Skin epidermis (tissue), 12 donors: ENCODE data around the gene SPEM1.

Experiments used
- H3K27ac ChIP-seq, 21 experiments: fragments of 200-600 bp; sonication (generic) in 11 of 21; one replicate each; pipeline ENCODE4 v1.5.0; 2020; ENCODE audit warnings: mild to moderate bottlenecking in 3 of 21, inconsistent platforms in 2 of 21, moderate library complexity in 2 of 21
- H3K4me3 ChIP-seq, 7 experiments: fragments of 200-600 bp; sonication (generic) in 2 of 7; one replicate each; pipeline ENCODE4 v1.5.0; 2020; ENCODE audit warnings: inconsistent platforms in 2 of 7, mild to moderate bottlenecking in 2 of 7, moderate library complexity in 1 of 7

Gene SPEM1

GRCh38 chr17:7394452-7395191, 25.5 kb upstream of the SPEM1 start, which contains the start of gene PLSCR3:
PLSCR3 (minus strand) TSS chr17:7394525; CDS start chr17:7394110, 415 bp downstream.
- Histone ChIP-seq H3K27ac (peak within 1 kb of the TSS; percentile 76 to 97 (median 90)), H3K4me3 (peak within 1 kb of the TSS; percentile 59 to 90 (median 65))

GRCh38 chr17:7396147-7396546, 24.0 kb upstream of the SPEM1 start:
- H3K4me3 ChIP-seq: no peak overlapping the region
- H3K27ac ChIP-seq: no peak overlapping the region

GRCh38 chr17:7398612-7399011, 21.5 kb upstream of the SPEM1 start:
- Histone ChIP-seq H3K4me3 (no peak overlapping the region), H3K27ac (no peak overlapping the region)

GRCh38 chr17:7403043-7403726, 16.9 kb upstream of the SPEM1 start:
- Histone ChIP-seq H3K4me3 (peak overlapping the region; percentile 46 to 72 (median 60)), H3K27ac (peak overlapping the region in 20 of 21 experiments; percentile 60 to 93 (median 85))

- Histone ChIP-seq H3K27ac (peak overlapping the region in 20 of 21 experiments; percentile 60 to 93 (median 85)), H3K4me3 (peak overlapping the region; percentile 46 to 72 (median 60))
These were observed 16.5 kb upstream of the SPEM1 start for GRCh38 chr17:7403727-7403976.

GRCh38 chr17:7403977-7404736, 16.0 kb upstream of the SPEM1 start, which contains the start of gene TMEM256:
TMEM256 (minus strand) TSS chr17:7404097; CDS start chr17:7404084, 13 bp downstream.
- H3K4me3 ChIP-seq: peak within 1 kb of the TSS; percentile 46 to 72 (median 60)
- peak within 1 kb of the TSS; percentile 60 to 94 (median 85) for H3K27ac ChIP-seq

- peak overlapping the region; percentile 56 to 94 (median 82) for H3K27ac ChIP-seq
- peak overlapping the region; percentile 46 to 72 (median 60) for H3K4me3 ChIP-seq
These were observed 15.3 kb upstream of the SPEM1 start for GRCh38 chr17:7404737-7405349.

GRCh38 chr17:7405350-7406234, 14.5 kb upstream of the SPEM1 start:
- H3K4me3 ChIP-seq: peak overlapping the region; percentile 46 to 72 (median 60)
- peak overlapping the region in 20 of 21 experiments; percentile 56 to 94 (median 83) for H3K27ac ChIP-seq

- Histone ChIP-seq H3K27ac (peak overlapping the region in 10 of 21 experiments; percentile 75 to 94 (median 88)), H3K4me3 (peak overlapping the region in 2 of 7 experiments; percentile 62 to 65)
These were observed 13.8 kb upstream of the SPEM1 start for GRCh38 chr17:7406235-7406825.

- Histone ChIP-seq H3K27ac (no peak overlapping the region), H3K4me3 (no peak overlapping the region)
These were observed 13.0 kb upstream of the SPEM1 start for GRCh38 chr17:7407082-7407481.

- no peak within 1 kb of the TSS for H3K4me3 ChIP-seq
- peak within 1 kb of the TSS in 1 of 21 experiments; percentile 92 for H3K27ac ChIP-seq
These were observed 12.5 kb upstream of the SPEM1 start, which contains the start of gene NLGN2 for GRCh38 chr17:7407485-7408251. NLGN2 (plus strand) TSS chr17:7407845; CDS start chr17:7408256, 411 bp downstream.

- Histone ChIP-seq H3K4me3 (no peak overlapping the region), H3K27ac (peak overlapping the region in 1 of 21 experiments; percentile 16)
These were observed 11.8 kb upstream of the SPEM1 start for GRCh38 chr17:7408252-7408727.

- no peak overlapping the region for H3K4me3 ChIP-seq
- H3K27ac ChIP-seq: no peak overlapping the region
These were observed 11.3 kb upstream of the SPEM1 start for GRCh38 chr17:7408863-7409262.

- Histone ChIP-seq H3K4me3 (no peak overlapping the region), H3K27ac (no peak overlapping the region)
These were observed 10.4 kb upstream of the SPEM1 start for GRCh38 chr17:7409716-7410115.

GRCh38 chr17:7410634-7411426, 9.3 kb upstream of the SPEM1 start:
- no peak overlapping the region for H3K4me3 ChIP-seq
- peak overlapping the region in 1 of 21 experiments; percentile 10 for H3K27ac ChIP-seq

- no peak overlapping the region for H3K4me3 ChIP-seq
- peak overlapping the region in 1 of 21 experiments; percentile 10 for H3K27ac ChIP-seq
These were observed 8.7 kb upstream of the SPEM1 start for GRCh38 chr17:7411427-7411750.
